ENCODE measurements around the gene SUSD2. TPM values are rescaled to one million over a fixed set of nuclear protein-coding genes. Genes with fewer than 3 reads are reported as not detected.
"Not testable (repeated sequence)": the region's sequence is repeated elsewhere in the genome, so short reads cannot be mapped to it uniquely, and the experiment has no call there.

The SUSD2 gene
- total RNA-seq, 2 donors from 2014 or later, result 4.2 to 7.6 TPM

DNA sequence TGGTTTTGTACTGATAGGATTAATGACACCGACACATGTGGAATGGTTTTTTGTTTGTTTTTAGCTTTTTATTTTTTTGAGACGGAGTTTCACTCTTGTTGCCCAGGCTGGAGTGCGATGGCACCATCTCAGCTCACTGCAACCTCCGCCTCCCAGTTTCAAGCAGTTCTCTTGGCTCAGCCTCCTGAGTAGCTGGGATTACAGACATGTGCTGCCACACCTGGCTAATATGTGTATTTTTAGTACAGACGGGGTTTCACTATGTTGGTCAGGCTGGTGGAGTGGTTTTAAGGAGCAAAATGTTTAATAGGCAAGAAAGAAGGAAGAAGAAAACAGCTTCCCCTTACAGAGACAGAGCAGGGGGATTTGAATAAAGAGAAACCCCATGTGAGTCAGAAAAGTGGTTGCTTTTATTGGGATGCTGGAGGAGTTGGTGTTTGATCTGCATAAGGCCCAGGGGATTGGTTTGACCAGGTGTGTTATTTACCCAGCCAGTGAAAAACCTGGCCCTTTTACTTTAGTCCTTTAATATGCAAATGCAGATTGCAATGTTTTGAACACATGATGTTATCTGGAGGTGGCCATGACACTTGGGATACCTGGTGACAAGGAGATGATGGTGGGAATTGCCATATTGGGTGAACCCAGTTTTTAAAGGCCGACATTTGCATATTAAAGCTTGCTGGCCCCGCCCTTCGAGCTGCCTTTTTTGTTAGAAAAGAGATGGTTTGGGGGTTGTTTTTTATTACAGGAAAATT, 24.3 kb downstream of the SUSD2 start:
- ATAC-seq (no peak), DNase-seq (peak in 2 of 4 donors; percentile 28 to 61)
- Histone ChIP-seq H3K4me3 (no peak overlapping the region), H3K4me1 (peaks cover 32% of the 10 kb centered on the region), H3K9me3 (no peaks in the 10 kb centered on the region), H3K27me3 (no peaks in the 10 kb centered on the region), H3K27ac (peak overlapping the region in 1 of 4 donors; percentile 47), H3K36me3 (replicated peaks in 1 of 2; ENCODE audit: insufficient read depth in 1 of 2, low read depth in 2 of 2) (no peaks in the 10 kb centered on the region)
- TF ChIP-seq, protein P1, sequence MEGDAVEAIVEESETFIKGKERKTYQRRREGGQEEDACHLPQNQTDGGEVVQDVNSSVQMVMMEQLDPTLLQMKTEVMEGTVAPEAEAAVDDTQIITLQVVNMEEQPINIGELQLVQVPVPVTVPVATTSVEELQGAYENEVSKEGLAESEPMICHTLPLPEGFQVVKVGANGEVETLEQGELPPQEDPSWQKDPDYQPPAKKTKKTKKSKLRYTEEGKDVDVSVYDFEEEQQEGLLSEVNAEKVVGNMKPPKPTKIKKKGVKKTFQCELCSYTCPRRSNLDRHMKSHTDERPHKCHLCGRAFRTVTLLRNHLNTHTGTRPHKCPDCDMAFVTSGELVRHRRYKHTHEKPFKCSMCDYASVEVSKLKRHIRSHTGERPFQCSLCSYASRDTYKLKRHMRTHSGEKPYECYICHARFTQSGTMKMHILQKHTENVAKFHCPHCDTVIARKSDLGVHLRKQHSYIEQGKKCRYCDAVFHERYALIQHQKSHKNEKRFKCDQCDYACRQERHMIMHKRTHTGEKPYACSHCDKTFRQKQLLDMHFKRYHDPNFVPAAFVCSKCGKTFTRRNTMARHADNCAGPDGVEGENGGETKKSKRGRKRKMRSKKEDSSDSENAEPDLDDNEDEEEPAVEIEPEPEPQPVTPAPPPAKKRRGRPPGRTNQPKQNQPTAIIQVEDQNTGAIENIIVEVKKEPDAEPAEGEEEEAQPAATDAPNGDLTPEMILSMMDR (IDR thresholded peaks at IDR 0.05), result peak in 4 of 7 experiments; percentile 32 to 48 (median 32)
- TF ChIP-seq POLR2A (IDR thresholded peaks at IDR 0.05), result no peak
- 83 to 88% methylated on average over 8 of the region's 8 CpGs for WGBS, 2 donors
- intact Hi-C loops (cut with DNase I), result no loop called here

DNA sequence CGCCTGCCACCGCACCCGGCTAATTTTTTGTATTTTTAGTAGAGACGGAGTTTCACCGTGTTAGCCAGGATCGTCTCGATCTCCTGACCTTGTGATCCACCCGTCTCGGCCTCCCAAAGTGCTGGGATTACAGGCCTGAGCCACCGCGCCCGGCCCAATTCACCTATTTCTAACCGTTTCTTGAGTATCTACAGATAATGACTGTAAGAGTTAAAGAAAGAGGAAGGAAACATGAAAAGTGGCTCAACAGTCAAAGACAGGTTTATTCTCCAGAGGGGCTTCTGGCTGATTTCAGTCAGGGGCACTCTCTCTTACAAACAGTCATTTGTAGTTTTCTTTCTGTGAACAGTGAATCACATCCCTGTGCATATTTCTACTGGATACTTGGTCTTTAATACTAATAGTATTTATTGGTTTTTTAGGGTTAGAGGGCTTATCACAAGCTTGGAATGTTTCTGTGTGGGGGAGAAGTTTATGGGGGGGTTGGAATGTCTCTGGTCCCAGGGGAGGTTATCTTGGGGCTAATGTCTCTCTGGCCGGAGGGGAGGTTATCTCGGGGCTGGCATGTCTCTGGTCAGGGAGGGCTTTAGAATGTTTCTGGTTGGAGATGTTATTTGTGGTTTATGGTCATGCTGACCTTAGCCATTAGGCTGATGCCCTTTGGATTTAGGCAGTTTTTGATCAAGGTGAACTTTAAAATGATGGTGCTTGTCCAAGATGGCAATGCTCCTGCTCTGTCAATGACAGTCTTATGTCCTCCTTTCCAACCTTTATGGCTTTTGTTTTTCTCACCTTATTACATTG, 25.4 kb downstream of the SUSD2 start:
- DNase-seq; H3K9me3 ChIP-seq; H3K36me3 ChIP-seq (replicated peaks in 1 of 2; ENCODE audit: insufficient read depth in 1 of 2, low read depth in 2 of 2); H3K4me3 ChIP-seq; intact Hi-C loops (cut with DNase I); H3K27me3 ChIP-seq; ATAC-seq: not testable (repeated sequence)
- H3K27ac ChIP-seq, result peak overlapping the region in 3 of 4 donors; percentile 48 to 93 (median 80)
- peaks cover 32% of the 10 kb centered on the region for H3K4me1 ChIP-seq
- 79 to 89% methylated on average over 15 of the region's 15 CpGs for WGBS, 2 donors

DNA sequence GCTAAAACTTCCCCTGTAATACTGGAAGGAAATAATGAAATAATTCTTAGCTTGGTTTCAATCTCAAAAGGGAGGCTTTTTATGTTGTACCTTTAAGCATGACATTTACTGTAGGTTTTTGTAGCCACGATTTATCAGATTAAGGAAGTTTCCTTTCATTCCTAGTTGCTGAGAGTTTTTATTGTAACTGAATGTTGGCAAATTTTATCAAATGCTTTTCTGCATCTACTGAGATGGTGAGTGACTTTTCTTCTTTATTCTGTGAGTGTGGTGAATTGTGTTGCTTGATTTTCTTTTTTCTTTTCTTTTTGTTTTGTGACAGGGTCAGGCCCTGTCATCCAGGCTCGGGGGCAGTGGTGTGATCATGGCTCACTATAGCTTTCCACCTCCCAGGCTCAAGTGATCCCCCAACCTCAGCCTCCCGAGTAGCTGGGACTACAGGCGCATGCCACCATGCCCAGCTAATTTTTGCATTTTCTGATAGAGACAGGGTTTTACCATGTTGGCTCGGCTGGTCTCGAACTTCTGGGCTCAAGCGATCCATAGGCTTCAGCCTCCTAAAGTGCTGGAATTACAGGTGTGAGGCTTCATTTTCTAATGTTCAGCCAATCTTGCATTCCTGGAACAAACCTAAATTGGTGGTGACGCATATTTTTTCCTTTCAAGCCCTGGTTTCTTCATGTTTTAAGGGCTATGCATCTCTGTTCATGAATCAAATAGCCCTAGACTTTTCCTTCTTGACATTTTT, 26.2 kb downstream of the SUSD2 start:
- DNase-seq (no peak), ATAC-seq (peak; percentile 40)
- peak overlapping the region; percentile 62 to 93 (median 74) for H3K27ac ChIP-seq
- 67 to 69% methylated on average over 8 of the region's 8 CpGs for WGBS, 2 donors
- H3K4me3 ChIP-seq, result no peak overlapping the region
- H3K4me1 ChIP-seq, result peaks cover 32% of the 10 kb centered on the region
- TF ChIP-seq POLR2A (IDR thresholded peaks at IDR 0.05), result no peak
- TF ChIP-seq, protein P1 (IDR thresholded peaks at IDR 0.05), result no peak
- H3K27me3 ChIP-seq, result no peaks in the 10 kb centered on the region
- H3K9me3 ChIP-seq, result no peaks in the 10 kb centered on the region
- intact Hi-C loops (cut with DNase I), result no loop called here
- no peaks in the 10 kb centered on the region for H3K36me3 ChIP-seq (replicated peaks in 1 of 2; ENCODE audit: insufficient read depth in 1 of 2, low read depth in 2 of 2)

DNA sequence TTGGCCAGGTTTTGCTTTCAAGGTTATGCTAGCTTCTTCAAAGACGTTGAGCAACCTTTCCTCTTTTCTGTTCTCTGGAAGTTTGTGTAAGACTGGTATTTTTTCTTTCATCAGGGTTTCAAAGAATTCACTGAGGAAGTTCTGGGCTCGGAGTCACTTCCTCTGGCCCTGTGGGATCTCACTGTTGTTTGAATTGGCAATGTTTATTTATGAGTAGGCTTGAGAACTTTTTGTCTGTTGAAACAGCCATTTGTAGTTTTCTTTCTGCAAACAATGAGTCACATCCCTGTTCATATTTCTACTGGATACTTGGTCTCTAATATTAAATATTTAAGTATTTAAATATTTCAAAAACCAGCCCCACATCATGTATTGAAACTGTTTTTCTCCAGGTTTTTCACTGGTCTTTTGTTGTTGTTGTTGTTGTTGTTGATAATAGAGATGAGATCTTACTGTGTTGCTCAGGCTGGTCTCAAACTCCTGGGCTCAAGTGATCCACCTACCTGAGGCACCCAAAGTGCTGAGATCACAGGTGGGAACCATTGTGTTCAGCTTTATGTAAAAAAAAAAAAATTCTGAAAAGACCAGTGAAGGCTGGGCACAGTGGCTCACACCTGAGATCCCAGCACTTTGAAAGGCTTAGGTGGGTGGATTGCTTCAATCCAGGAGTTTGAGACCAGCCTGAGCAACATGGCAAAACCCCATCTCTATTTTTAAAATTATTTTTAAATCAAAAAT, 26.9 kb downstream of the SUSD2 start:
- H3K27me3 ChIP-seq, result no peaks in the 10 kb centered on the region
- peaks cover 32% of the 10 kb centered on the region for H3K4me1 ChIP-seq
- H3K4me3 ChIP-seq, result no peak overlapping the region
- no peak for TF ChIP-seq POLR2A (IDR thresholded peaks at IDR 0.05)
- TF ChIP-seq, protein P1 (IDR thresholded peaks at IDR 0.05), result no peak
- 2 to 5% methylated on average over 2 of the region's 2 CpGs for WGBS, 2 donors
- H3K36me3 ChIP-seq (replicated peaks in 1 of 2; ENCODE audit: insufficient read depth in 1 of 2, low read depth in 2 of 2), result no peaks in the 10 kb centered on the region
- ATAC-seq (peak; percentile 98), DNase-seq (peak; percentile 48 to 79 (median 64))
- H3K27ac ChIP-seq, result peak overlapping the region; percentile 62 to 93 (median 74)
- H3K9me3 ChIP-seq, result no peaks in the 10 kb centered on the region
- intact Hi-C loops (cut with DNase I), result no loop called here
